Measurements from ENCODE around the gene ATF2.
"Not testable (repeated sequence)": the region's sequence is repeated elsewhere in the genome, so short reads cannot be mapped to it uniquely, and the experiment has no call there.

The ATF2 gene

GRCh38 chr2:175107146-175107545 lies 60.9 kb downstream of the ATF2 start:
- DNase-seq (ENCODE audit: extremely low spot score, insufficient read length, low read depth) (no peak), FAIRE-seq (no peak)

- FAIRE-seq (no peak), DNase-seq (ENCODE audit: extremely low spot score, insufficient read length, low read depth) (no peak)
These were observed 64.8 kb downstream of the ATF2 start for GRCh38 chr2:175103191-175103590.

GRCh38 chr2:175101514-175101913 lies 66.5 kb downstream of the ATF2 start:
- FAIRE-seq: no peak

GRCh38 chr2:175097297-175097696 lies 70.7 kb downstream of the ATF2 start:
- DNase-seq (ENCODE audit: extremely low spot score, insufficient read length, low read depth) (no peak), FAIRE-seq (no peak)

More at GRCh38 chr2:175101514-175101913, 66.5 kb downstream of the ATF2 start:
- DNase-seq (ENCODE audit: extremely low spot score, insufficient read length, low read depth): no peak

GRCh38 chr2:175084117-175084516 lies 83.9 kb downstream of the ATF2 start:
- not testable (repeated sequence) for FAIRE-seq; DNase-seq (ENCODE audit: extremely low spot score, insufficient read length, low read depth)

- DNase-seq (ENCODE audit: extremely low spot score, insufficient read length, low read depth): no peak
- no peak for FAIRE-seq
These were observed 87.5 kb downstream of the ATF2 start for GRCh38 chr2:175080479-175080878.

GRCh38 chr2:175076272-175076671 lies 91.7 kb downstream of the ATF2 start:
- FAIRE-seq: no peak
- no peak for DNase-seq (ENCODE audit: extremely low spot score, insufficient read length, low read depth)

GRCh38 chr2:175074478-175074877 lies 93.5 kb downstream of the ATF2 start:
- DNase-seq (ENCODE audit: extremely low spot score, insufficient read length, low read depth) (no peak), FAIRE-seq (no peak)

GRCh38 chr2:175068534-175068933 lies 99.5 kb downstream of the ATF2 start:
- FAIRE-seq: no peak
- DNase-seq (ENCODE audit: extremely low spot score, insufficient read length, low read depth): no peak

GRCh38 chr2:175066411-175066810 lies 101.6 kb downstream of the ATF2 start:
- DNase-seq (ENCODE audit: extremely low spot score, insufficient read length, low read depth): no peak
- FAIRE-seq: no peak

- DNase-seq (ENCODE audit: extremely low spot score, insufficient read length, low read depth): no peak
- no peak for FAIRE-seq
These were observed 103.2 kb downstream of the ATF2 start for GRCh38 chr2:175064797-175065196.

GRCh38 chr2:175063741-175064140 lies 104.3 kb downstream of the ATF2 start:
- DNase-seq (ENCODE audit: extremely low spot score, insufficient read length, low read depth) (no peak), FAIRE-seq (no peak)

- FAIRE-seq (no peak), DNase-seq (ENCODE audit: extremely low spot score, insufficient read length, low read depth) (no peak)
These were observed 105.0 kb downstream of the ATF2 start for GRCh38 chr2:175062787-175063585.

GRCh38 chr2:175057078-175057685 lies 110.8 kb downstream of the ATF2 start:
- no peak for DNase-seq (ENCODE audit: extremely low spot score, insufficient read length, low read depth)
- FAIRE-seq: no peak

- no peak for DNase-seq (ENCODE audit: extremely low spot score, insufficient read length, low read depth)
- no peak for FAIRE-seq
These were observed 112.0 kb downstream of the ATF2 start for GRCh38 chr2:175055993-175056392.

- FAIRE-seq: no peak
- DNase-seq (ENCODE audit: extremely low spot score, insufficient read length, low read depth): no peak
These were observed 113.7 kb downstream of the ATF2 start for GRCh38 chr2:175054340-175054739.

GRCh38 chr2:175049661-175050060 lies 118.3 kb downstream of the ATF2 start:
- DNase-seq (ENCODE audit: extremely low spot score, insufficient read length, low read depth) (no peak), FAIRE-seq (no peak)

- DNase-seq (ENCODE audit: extremely low spot score, insufficient read length, low read depth): no peak
- no peak for FAIRE-seq
These were observed 119.7 kb downstream of the ATF2 start for GRCh38 chr2:175048275-175048674.

GRCh38 chr2:175039490-175039889 lies 128.5 kb downstream of the ATF2 start:
- FAIRE-seq: no peak

GRCh38 chr2:175039031-175039430 lies 129.0 kb downstream of the ATF2 start:
- no peak for DNase-seq (ENCODE audit: extremely low spot score, insufficient read length, low read depth)
- FAIRE-seq: no peak

More at GRCh38 chr2:175039490-175039889, 128.5 kb downstream of the ATF2 start:
- DNase-seq (ENCODE audit: extremely low spot score, insufficient read length, low read depth): no peak

GRCh38 chr2:175037941-175038340 lies 130.1 kb downstream of the ATF2 start:
- no peak for DNase-seq (ENCODE audit: extremely low spot score, insufficient read length, low read depth)
- FAIRE-seq: no peak
